ENCODE data around the gene RIMBP2. TPM values are rescaled to one million over a fixed set of nuclear protein-coding genes. Genes with fewer than 3 reads are reported as not detected.

The RIMBP2 gene
- total and polyA plus RNA-seq, 9 of the 15 experiments (the other 6 are each of a cell fraction or from before 2014, with no cell fraction given), result not detected

DNA sequence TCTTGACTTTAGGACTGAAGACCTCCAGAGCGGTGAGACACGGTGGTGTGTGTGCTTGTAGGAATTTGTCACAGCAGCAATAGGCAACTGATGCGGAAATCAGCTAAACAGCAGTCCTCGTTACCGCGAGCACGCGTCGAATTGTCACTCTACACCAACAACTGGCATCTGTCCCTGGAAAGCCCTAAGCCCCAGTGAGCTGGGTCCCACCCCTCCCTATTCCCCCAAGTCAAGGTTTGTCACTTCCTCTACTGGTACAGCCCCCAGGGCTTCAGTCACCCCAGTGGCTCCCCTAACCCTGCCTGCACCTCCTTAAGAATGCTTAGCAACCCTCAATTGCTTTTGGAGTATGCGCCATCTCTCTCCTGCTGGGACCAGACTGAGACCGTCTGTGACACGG, 204.8 kb downstream of the RIMBP2 start:
- H3K36me3 ChIP-seq (ENCODE audit: control insufficient read depth, insufficient read depth, low read length), result no peaks in the 10 kb centered on the region
- no peaks in the 10 kb centered on the region for H3K79me2 ChIP-seq (ENCODE audit: control insufficient read depth, insufficient read depth, low read length)
- TF ChIP-seq NR2C2 (CRISPR knock-in tag; IDR thresholded peaks at IDR 0.05) (no peak), NR2C2 (tag; IDR thresholded peaks at IDR 0.05) (no peak), ZNF263 (CRISPR knock-in tag; IDR thresholded peaks at IDR 0.05; ENCODE audit: borderline replicate concordance) (no peak), MCM7 (IDR thresholded peaks at IDR 0.05) (no peak), NONO (IDR thresholded peaks at IDR 0.05; ENCODE audit: low read depth in 2 of 2, low read length in 1 of 2) (no peak)
- no peak overlapping the region for H3K4me3 ChIP-seq
- H3K27me3 ChIP-seq (ENCODE audit: control insufficient read depth in 2 of 2, insufficient read depth in 2 of 2, low read length in 2 of 2), result peaks cover 2 to 22% of the 10 kb centered on the region in 2 experiments; a peak in 2 of 5 replicates
- ATAC-seq (no peak), FAIRE-seq (no peak), DNase-seq (ENCODE audit: extremely low read depth in 1 of 4, low spot score in 3 of 4) (no peak)
- H3K4me2 ChIP-seq (ENCODE audit: insufficient read depth, low read length), result no peak overlapping the region
- H3K27ac ChIP-seq (ENCODE audit: extremely low read depth, low read depth, low read length), result no peak overlapping the region
- H3K9me1 ChIP-seq (ENCODE audit: control insufficient read depth, insufficient read depth, low read length), result no peaks in the 10 kb centered on the region
- no peaks in the 10 kb centered on the region for H3K4me1 ChIP-seq (replicated peaks in 1 of 2; ENCODE audit: control insufficient read depth in 2 of 2, insufficient read depth in 2 of 2, low read length in 2 of 2)
- POLR2A ChIA-PET, result interaction anchor here (1.0 kb wide), 1 partner anchor 105 kb away, joined by 3 read pairs; no protein-coding TSS in a partner anchor
- intact Hi-C loops (cut with micrococcal nuclease) (no loop called here), in situ Hi-C loops (cut with MboI) (no loop called here)
- no TSS peak for BruUV-seq (replicated peaks)
- no peaks in the 10 kb centered on the region for H3K9me3 ChIP-seq (replicated peaks; ENCODE audit: control insufficient read depth, insufficient read depth, low read depth, low read length)
- CTCF ChIA-PET (ENCODE audit: low intra/inter-chr PET ratio), result no interaction called here
- no peaks in the 10 kb centered on the region for H4K20me1 ChIP-seq (replicated peaks; ENCODE audit: control insufficient read depth, insufficient read depth, low read length)
- 0% methylated on average over 9 of the region's 12 CpGs for WGBS (ENCODE audit: insufficient coverage, low coverage, missing lambda C conversion rate)
- no peak overlapping the region for H2AFZ ChIP-seq (ENCODE audit: low read depth, low read length)
- H3K9ac ChIP-seq (ENCODE audit: insufficient read depth in 1 of 2, low read depth in 2 of 2, low read length in 2 of 2), result no peak overlapping the region

DNA sequence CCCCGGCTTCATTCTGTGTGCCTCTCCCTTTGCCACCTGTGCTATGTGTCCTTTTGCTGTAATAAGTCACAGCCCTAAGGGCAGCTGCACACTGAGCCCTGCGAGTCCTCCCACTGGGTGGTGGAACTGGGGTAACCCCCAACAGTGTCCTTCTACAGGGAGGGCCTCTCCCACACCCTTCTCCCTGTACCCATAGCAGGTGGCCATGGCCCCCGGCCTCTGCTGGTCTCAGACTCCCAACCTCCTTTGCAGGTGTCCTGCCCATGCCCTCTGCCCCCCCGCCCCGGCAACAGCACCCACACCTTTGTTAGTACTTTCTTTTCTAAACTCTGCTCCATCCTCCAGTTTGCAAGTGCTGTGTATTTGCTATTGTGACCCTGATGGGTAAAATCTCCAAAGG, 206.6 kb downstream of the RIMBP2 start:
- H3K4me1 ChIP-seq (replicated peaks in 1 of 2; ENCODE audit: control insufficient read depth in 2 of 2, insufficient read depth in 2 of 2, low read length in 2 of 2), result no peaks in the 10 kb centered on the region
- FAIRE-seq (no peak), ATAC-seq (no peak), DNase-seq (ENCODE audit: extremely low read depth in 1 of 4, low spot score in 3 of 4) (no peak)
- ChIA-PET CTCF (ENCODE audit: low intra/inter-chr PET ratio) (no interaction called here), POLR2A (no interaction called here)
- BruUV-seq (replicated peaks), result no TSS peak
- no peak overlapping the region for H2AFZ ChIP-seq (ENCODE audit: low read depth, low read length)
- no peaks in the 10 kb centered on the region for H3K9me1 ChIP-seq (ENCODE audit: control insufficient read depth, insufficient read depth, low read length)
- intact Hi-C loops (cut with micrococcal nuclease), result no loop called here
- H3K27ac ChIP-seq (ENCODE audit: extremely low read depth, low read depth, low read length), result no peak overlapping the region
- WGBS (ENCODE audit: insufficient coverage, low coverage, missing lambda C conversion rate), result 0% methylated on average over 5 of the region's 5 CpGs
- H3K27me3 ChIP-seq (ENCODE audit: control insufficient read depth in 2 of 2, insufficient read depth in 2 of 2, low read length in 2 of 2), result peaks cover 2 to 22% of the 10 kb centered on the region in 2 experiments; a peak in 2 of 5 replicates
- H3K79me2 ChIP-seq (ENCODE audit: control insufficient read depth, insufficient read depth, low read length), result no peaks in the 10 kb centered on the region
- no peak overlapping the region for H3K4me3 ChIP-seq
- no peaks in the 10 kb centered on the region for H4K20me1 ChIP-seq (replicated peaks; ENCODE audit: control insufficient read depth, insufficient read depth, low read length)
- H3K36me3 ChIP-seq (ENCODE audit: control insufficient read depth, insufficient read depth, low read length), result no peaks in the 10 kb centered on the region
- no peak overlapping the region for H3K9ac ChIP-seq (ENCODE audit: insufficient read depth in 1 of 2, low read depth in 2 of 2, low read length in 2 of 2)
- H3K9me3 ChIP-seq (replicated peaks; ENCODE audit: control insufficient read depth, insufficient read depth, low read depth, low read length), result no peaks in the 10 kb centered on the region
- in situ Hi-C loops (cut with MboI), result no loop called here
- no peak overlapping the region for H3K4me2 ChIP-seq (ENCODE audit: insufficient read depth, low read length)
- TF ChIP-seq, protein P1, sequence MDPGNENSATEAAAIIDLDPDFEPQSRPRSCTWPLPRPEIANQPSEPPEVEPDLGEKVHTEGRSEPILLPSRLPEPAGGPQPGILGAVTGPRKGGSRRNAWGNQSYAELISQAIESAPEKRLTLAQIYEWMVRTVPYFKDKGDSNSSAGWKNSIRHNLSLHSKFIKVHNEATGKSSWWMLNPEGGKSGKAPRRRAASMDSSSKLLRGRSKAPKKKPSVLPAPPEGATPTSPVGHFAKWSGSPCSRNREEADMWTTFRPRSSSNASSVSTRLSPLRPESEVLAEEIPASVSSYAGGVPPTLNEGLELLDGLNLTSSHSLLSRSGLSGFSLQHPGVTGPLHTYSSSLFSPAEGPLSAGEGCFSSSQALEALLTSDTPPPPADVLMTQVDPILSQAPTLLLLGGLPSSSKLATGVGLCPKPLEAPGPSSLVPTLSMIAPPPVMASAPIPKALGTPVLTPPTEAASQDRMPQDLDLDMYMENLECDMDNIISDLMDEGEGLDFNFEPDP (CRISPR knock-in tag; IDR thresholded peaks at IDR 0.05), result no peak
- TF ChIP-seq ZKSCAN8 (CRISPR knock-in tag; IDR thresholded peaks at IDR 0.05) (no peak), ZNF133 (CRISPR knock-in tag; IDR thresholded peaks at IDR 0.05) (no peak), GABPB1 (CRISPR knock-in tag; IDR thresholded peaks at IDR 0.05) (no peak), FOS (IDR thresholded peaks at IDR 0.05; ENCODE audit: extremely low read depth, insufficient read length) (no peak), ZNF830 (CRISPR knock-in tag; IDR thresholded peaks at IDR 0.05) (no peak)
- TF ChIP-seq, protein P2, sequence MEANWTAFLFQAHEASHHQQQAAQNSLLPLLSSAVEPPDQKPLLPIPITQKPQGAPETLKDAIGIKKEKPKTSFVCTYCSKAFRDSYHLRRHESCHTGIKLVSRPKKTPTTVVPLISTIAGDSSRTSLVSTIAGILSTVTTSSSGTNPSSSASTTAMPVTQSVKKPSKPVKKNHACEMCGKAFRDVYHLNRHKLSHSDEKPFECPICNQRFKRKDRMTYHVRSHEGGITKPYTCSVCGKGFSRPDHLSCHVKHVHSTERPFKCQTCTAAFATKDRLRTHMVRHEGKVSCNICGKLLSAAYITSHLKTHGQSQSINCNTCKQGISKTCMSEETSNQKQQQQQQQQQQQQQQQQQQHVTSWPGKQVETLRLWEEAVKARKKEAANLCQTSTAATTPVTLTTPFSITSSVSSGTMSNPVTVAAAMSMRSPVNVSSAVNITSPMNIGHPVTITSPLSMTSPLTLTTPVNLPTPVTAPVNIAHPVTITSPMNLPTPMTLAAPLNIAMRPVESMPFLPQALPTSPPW (CRISPR knock-in tag; IDR thresholded peaks at IDR 0.05), result no peak
- TF ChIP-seq, protein P3, sequence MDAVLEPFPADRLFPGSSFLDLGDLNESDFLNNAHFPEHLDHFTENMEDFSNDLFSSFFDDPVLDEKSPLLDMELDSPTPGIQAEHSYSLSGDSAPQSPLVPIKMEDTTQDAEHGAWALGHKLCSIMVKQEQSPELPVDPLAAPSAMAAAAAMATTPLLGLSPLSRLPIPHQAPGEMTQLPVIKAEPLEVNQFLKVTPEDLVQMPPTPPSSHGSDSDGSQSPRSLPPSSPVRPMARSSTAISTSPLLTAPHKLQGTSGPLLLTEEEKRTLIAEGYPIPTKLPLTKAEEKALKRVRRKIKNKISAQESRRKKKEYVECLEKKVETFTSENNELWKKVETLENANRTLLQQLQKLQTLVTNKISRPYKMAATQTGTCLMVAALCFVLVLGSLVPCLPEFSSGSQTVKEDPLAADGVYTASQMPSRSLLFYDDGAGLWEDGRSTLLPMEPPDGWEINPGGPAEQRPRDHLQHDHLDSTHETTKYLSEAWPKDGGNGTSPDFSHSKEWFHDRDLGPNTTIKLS (IDR thresholded peaks at IDR 0.05; ENCODE audit: borderline replicate concordance, low read depth), result no peak

Measured in K562 (cell line).